Fibroblast of the aortic adventitia (primary cell): Measurements from ENCODE around the gene OSBPL7. TPM values are rescaled to one million over a fixed set of nuclear protein-coding genes. Genes with fewer than 3 reads are reported as not detected.

ENCODE experiments used
- DNase-seq: peaks from one replicate; pipeline ENCODE4 v3.0.0-alpha.2; 2010; ENCODE audit warnings: low read depth
- H3K4me3 ChIP-seq: 2 replicates; pipeline ENCODE4 v1.5.1; 2011; ENCODE audit warnings: low read depth, mild to moderate bottlenecking, control low read depth, low read length, moderate library complexity
- total RNA-seq: library from RNA; depleted of rRNA; stranded (reverse); fragments of >200 nt; gene quantifications from 2 replicates; pipeline ENCODE4 v1.2.3, GENCODE V29; 2012; ENCODE audit warnings: low replicate concordance
- TF ChIP-seq, protein P1 (sequence below): IDR thresholded peaks from 2 replicates; pipeline ENCODE4 v1.5.1; 2011; ENCODE audit warnings: mild to moderate bottlenecking, low read length, control low read depth, inconsistent platforms; ENCODE audit not compliant: insufficient read depth

The OSBPL7 gene
- total RNA-seq, 1 donor, result 6.1 TPM

DNA sequence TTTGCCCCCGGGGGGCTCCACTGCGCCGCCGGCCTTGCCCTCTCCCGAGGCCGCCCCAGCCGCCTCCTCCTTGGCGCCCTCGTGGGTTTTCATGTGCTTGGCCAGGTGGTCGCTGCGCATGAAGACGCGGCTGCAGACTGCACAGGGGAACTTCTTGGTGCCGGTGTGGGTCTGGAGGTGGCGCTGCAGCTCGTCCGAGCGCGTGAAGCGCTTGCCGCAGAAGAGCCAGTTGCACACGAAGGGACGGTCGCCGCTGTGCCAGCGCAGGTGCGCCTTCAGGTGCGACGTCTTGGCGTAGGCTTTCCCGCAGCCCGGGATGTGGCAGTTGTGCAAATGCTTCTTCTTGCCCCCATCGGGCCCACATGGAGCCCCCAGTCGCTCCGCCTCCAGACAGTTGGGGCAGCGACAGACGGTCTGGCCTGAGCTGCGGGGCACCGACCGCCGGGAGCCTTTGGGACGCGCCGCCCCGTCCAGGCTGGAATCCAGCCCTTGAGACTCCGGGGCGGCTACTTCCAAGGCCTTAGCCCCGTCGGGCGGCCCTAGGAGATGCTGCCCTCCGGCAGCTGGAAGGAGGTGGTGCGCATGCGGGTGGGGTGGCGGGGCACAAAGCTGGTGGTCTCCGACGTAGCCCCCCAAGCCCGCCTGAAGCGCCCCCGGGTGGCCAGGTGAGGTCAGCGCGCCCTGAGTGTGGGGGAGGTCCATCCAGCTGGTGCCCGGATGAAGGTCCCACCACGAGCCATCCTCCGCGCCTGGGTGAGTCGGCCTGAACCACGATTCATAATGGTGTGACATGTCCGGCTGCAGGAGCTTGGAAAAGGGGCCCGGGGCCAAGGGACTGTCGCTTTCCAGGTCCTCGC, 26.0 kb upstream of the OSBPL7 start:
- no peak for DNase-seq
- no peak overlapping the region for H3K4me3 ChIP-seq
- TF ChIP-seq, protein P1, sequence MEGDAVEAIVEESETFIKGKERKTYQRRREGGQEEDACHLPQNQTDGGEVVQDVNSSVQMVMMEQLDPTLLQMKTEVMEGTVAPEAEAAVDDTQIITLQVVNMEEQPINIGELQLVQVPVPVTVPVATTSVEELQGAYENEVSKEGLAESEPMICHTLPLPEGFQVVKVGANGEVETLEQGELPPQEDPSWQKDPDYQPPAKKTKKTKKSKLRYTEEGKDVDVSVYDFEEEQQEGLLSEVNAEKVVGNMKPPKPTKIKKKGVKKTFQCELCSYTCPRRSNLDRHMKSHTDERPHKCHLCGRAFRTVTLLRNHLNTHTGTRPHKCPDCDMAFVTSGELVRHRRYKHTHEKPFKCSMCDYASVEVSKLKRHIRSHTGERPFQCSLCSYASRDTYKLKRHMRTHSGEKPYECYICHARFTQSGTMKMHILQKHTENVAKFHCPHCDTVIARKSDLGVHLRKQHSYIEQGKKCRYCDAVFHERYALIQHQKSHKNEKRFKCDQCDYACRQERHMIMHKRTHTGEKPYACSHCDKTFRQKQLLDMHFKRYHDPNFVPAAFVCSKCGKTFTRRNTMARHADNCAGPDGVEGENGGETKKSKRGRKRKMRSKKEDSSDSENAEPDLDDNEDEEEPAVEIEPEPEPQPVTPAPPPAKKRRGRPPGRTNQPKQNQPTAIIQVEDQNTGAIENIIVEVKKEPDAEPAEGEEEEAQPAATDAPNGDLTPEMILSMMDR, result peak; percentile 27

DNA sequence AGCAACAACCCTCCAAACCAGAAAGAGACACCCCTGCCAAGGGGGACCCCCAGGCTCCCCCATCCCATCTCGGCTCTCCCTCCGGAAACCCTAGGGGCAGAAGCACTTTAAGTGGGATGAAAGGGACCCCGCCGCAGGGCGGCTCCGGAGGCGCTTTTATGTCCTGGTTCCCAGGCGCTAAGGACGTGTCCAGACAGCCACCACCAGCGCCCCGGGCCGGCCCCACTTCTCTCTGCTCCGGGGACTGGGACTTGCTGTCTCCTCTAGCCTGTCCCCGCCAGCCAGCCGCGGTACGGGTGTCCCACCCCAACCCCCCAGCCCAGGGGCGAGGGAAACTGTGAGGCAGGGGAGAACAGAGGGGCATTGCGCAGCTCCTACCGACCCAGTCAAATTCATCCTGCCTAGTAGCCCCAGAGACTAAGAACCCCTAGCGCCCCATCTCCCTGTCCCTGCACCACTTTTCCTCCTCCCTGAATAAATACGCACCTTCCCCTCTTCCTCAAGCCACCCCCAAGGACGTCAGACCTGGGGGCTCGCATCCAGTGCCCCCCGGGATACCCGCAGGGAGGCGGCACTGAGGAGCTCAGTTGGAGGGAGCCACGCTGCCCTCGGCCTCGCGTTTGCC, 25.2 kb upstream of the OSBPL7 start:
- no peak for DNase-seq
- no peak overlapping the region for H3K4me3 ChIP-seq
- TF ChIP-seq, protein P1, result no peak

DNA sequence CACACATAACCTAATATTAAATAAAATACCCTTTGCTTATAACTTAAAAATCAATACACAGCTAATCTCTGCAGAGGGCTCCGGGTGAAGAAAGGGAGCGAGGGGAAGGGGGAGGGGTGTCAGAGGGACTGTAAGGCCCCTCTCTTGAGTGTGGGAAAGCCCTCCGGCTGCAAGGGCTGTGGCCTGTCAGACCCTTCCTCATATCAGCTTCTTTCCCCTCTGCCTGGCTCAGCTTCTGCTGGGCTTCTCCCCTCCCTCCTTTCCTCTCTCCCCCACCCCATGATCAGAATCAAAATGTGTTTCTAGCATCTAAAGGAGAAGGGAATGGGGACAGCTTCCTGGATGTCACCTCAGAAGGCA, 24.1 kb upstream of the OSBPL7 start:
- no peak overlapping the region for H3K4me3 ChIP-seq
- DNase-seq, result no peak
- TF ChIP-seq, protein P1, result no peak

DNA sequence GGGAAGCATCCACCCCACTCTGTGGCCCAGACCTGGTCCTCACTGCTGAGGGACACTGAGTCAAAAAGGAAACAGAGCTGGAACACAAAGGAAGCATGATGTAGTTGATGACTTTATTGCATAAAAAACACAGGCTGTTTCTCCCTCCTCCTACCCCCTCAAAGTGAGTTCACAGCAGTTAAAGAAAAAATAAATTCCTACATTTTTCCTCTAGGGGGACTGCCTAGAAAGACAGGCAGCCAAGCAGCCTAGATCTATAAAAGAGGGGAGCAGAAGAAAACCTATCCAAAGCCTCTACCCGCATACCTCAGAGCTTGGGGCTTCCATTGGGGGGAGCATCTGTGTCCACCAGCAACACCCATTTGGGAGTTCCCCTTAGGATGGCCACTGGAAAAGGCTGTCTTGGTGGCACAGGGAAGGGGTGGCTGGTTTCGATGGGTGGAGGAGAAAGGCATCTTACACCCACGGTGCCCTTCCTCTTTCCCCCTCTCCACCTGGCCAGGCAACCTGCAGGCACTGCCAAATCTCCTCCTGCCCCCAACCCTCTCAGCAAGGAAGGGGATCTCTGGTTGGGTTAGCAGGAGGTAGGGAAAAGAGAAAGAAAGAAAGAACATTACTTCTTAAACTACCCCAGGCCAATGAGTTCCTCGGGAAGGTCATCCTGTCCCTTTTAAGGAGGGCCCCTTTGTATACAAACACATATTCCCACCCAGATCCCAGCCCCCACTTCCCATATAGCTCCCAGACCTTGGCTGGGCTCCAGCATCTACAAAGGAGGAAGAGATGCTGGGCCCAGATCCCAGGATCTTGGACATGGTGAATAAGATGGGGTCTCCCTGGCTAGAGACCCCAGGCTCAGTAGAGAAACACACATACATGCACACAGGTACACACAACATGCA, 23.5 kb upstream of the OSBPL7 start:
- DNase-seq, result peak; percentile 34
- TF ChIP-seq, protein P1, result peak; percentile 59
- no peak overlapping the region for H3K4me3 ChIP-seq

DNA sequence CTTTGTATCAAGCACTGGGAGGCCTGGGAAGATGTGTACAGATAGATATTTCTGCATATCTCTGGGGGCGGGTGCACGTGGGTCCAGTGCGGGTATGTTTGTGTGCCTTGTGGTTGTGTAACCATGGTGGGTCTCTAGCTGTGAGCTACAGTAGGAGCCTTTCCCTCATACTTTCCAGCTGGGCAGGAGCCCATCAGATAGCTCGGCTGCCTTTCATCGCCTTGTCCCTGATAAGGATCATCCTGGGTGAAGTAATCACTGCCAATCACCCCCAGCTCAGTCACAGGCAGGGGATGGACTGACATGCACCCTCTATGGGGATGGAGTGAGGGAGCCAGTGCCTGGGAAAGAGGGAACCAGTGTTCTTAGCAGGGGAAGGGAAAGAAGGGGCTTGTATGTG, 22.6 kb upstream of the OSBPL7 start:
- peak; percentile 35 for DNase-seq
- no peak overlapping the region for H3K4me3 ChIP-seq
- TF ChIP-seq, protein P1, result no peak

DNA sequence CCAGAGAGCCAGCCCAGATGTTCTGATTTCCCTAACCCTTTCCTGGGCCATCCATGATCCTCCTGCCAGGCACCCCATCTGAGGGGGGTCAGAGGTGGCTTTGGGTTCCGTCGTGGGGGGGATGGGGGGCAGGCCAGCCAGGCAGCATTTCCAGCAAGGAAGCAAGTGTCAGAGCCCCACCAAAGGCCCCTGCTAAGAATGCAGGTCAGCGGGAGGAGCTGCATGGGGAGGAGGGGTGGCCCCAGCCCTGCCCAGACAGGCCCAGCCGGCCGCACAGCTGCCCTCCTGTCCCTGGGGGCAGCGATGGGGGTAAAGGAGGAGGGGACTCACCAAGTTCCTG, 21.8 kb upstream of the OSBPL7 start:
- H3K4me3 ChIP-seq, result no peak overlapping the region
- TF ChIP-seq, protein P1, result no peak
- DNase-seq, result no peak
